Thyroid gland (tissue), 4 donors: ENCODE measurements around the gene TMEM45B. TPM values are rescaled to one million over a fixed set of nuclear protein-coding genes. Genes with fewer than 3 reads are reported as not detected.

ENCODE experiments used
- DNase-seq, 2 donors: peaks; one replicate each; pipeline ENCODE4 v3.0.0-alpha.2; 2019
- H3K27ac ChIP-seq, 3 donors: fragments of 200-600 bp; sonication (generic); 1 replicate in 2 of 3; 2 replicates in 1 of 3; pipeline ENCODE4 v1.5.1; 2016 to 2019; ENCODE audit warnings: mild to moderate bottlenecking in 1 of 3, moderate library complexity in 1 of 3
- H3K27me3 ChIP-seq: fragments of 200-600 bp; sonication (generic); one replicate; pipeline ENCODE4 v1.5.1; 2019
- H3K36me3 ChIP-seq, 2 donors: fragments of 200-600 bp; sonication (generic); one replicate each; pipeline ENCODE4 v1.5.1; 2016 to 2019
- H3K4me1 ChIP-seq, 2 donors: fragments of 200-600 bp; sonication (generic); one replicate each; pipeline ENCODE4 v1.5.1; 2017 to 2019
- H3K4me3 ChIP-seq, 3 donors: fragments of 200-600 bp; sonication (generic); replicated peaks in 1 of 3; 1 replicate in 2 of 3; 2 replicates in 1 of 3; pipeline ENCODE4 v1.5.1; 2016; ENCODE audit warnings: mild to moderate bottlenecking in 1 of 3
- H3K9me3 ChIP-seq: fragments of 200-600 bp; sonication (generic); one replicate; pipeline ENCODE4 v1.5.1; 2017
- CTCF ChIP-seq, 6 experiments: fragments of 200-600 bp in 3 of 6; fragments of 450-650 bp in 3 of 6; sonication (generic) in 3 of 6; IDR thresholded peaks; one replicate each; pipeline ENCODE4 v1.5.1; 2016 to 2019; ENCODE audit warnings: antibody characterized with exemption in 6 of 6, mild to moderate bottlenecking in 2 of 6, inconsistent platforms in 1 of 6, moderate library complexity in 1 of 6
- POLR2A ChIP-seq, 2 donors: fragments of 450-650 bp; IDR thresholded peaks; one replicate each; pipeline ENCODE4 v1.6.1; 2017; ENCODE audit warnings: antibody characterized with exemption in 2 of 2, mild to moderate bottlenecking in 2 of 2, moderate library complexity in 1 of 2
- WGBS, 2 donors: methylation state at CpG; one replicate each; pipeline ENCODE4 v1.1.5; 2017; 5-methylcytosine and 5-hydroxymethylcytosine counted together
- intact Hi-C: fragments of 100-400 bp; cut with DNase I; formaldehyde crosslinking; loops from one replicate; pipeline ENCODE4 v1.15.1; 2023
- small RNA-seq: library from RNA; depleted of rRNA; stranded (forward); fragments of <200 nt; gene quantifications from one replicate; pipeline ENCODE3, GENCODE V24; 2016
- total RNA-seq, 4 donors: library from RNA; depleted of rRNA; stranded (reverse); fragments of >200 nt; gene quantifications; one replicate each; pipeline ENCODE4 v1.2.3, GENCODE V29; 2016

Gene TMEM45B
- total RNA-seq, 4 donors from 2014 or later: 8.1 to 28.1 (median 21.9) TPM

GRCh38 chr11:129905402-129905801 is 89.8 kb downstream of the TMEM45B start:
- Histone ChIP-seq H3K27ac (no peak overlapping the region), H3K9me3 (no peaks in the 10 kb centered on the region), H3K4me3 (no peak overlapping the region), H3K27me3 (no peaks in the 10 kb centered on the region), H3K36me3 (peaks cover 6 to 7% of the 10 kb centered on the region in 2 donors), H3K4me1 (no peaks in the 10 kb centered on the region)
- DNase-seq: no peak
- intact Hi-C loops: no loop called here
- WGBS, 2 donors: 94 to 95% methylated on average over 8 of the region's 8 CpGs
- no peak for TF ChIP-seq POLR2A (IDR thresholded peaks at IDR 0.05)
- TF ChIP-seq CTCF (IDR thresholded peaks at IDR 0.05): no peak

Small RNA genes lying within 50 kb of the gene (small RNA-seq; reads per million reads assigned to genes)
- gene AP003327.1: not detected

Other genes starting within 250 kb of the TMEM45B start
- 10 to 100 TPM; 48.0 to 91.6 (median 64.3) TPM for gene NFRKB, start 79.7 kb downstream of the TMEM45B start, total RNA-seq
- 10 to 100 TPM in 2 of 4 donors, 1 to 10 TPM in 2; 7.8 to 18.6 (median 9.7) TPM for gene PRDM10, start 187.0 kb downstream of the TMEM45B start, total RNA-seq